Lower lobe of right lung (tissue), 2 donors: ENCODE data around the gene CALD1. TPM values are rescaled to one million over a fixed set of nuclear protein-coding genes. Genes with fewer than 3 reads are reported as not detected.

ENCODE experiments used
- ATAC-seq, 2 donors: fragments of 200-7000 bp; cut with Tn5 transposase; one replicate each; pipeline ENCODE4 v1.9.1; 2020 to 2022; ENCODE audit warnings: mild to moderate bottlenecking in 2 of 2, moderate library complexity in 2 of 2
- DNase-seq: peaks from one replicate; pipeline ENCODE4 v3.0.0-alpha.2; 2020
- H3K27ac ChIP-seq: fragments of 200-600 bp; one replicate; pipeline ENCODE4 v1.8.0; 2022
- H3K27me3 ChIP-seq: fragments of 200-600 bp; one replicate; pipeline ENCODE4 v1.8.0; 2022; ENCODE audit warnings: low read depth
- H3K36me3 ChIP-seq: fragments of 200-600 bp; one replicate; pipeline ENCODE4 v1.8.0; 2022; ENCODE audit warnings: mild to moderate bottlenecking
- H3K4me1 ChIP-seq: fragments of 200-600 bp; one replicate; pipeline ENCODE4 v1.8.0; 2022
- H3K4me3 ChIP-seq: fragments of 200-600 bp; one replicate; pipeline ENCODE4 v1.8.0; 2022; ENCODE audit warnings: mild to moderate bottlenecking
- H3K9me3 ChIP-seq: fragments of 200-600 bp; one replicate; pipeline ENCODE4 v1.8.0; 2022
- CTCF ChIP-seq: fragments of 200-600 bp; IDR thresholded peaks from one replicate; pipeline ENCODE4 v1.8.0; 2022; ENCODE audit warnings: antibody characterized with exemption, mild to moderate bottlenecking
- intact Hi-C: fragments of 100-400 bp; cut with DNase I; formaldehyde crosslinking; loops from one replicate; pipeline ENCODE4 v1.11.0; 2022
- total RNA-seq: library from RNA; stranded (reverse); fragmentation: NEBNext Ultra II Directional; extraction: Animal tissue kit (Norgen Biotek cat#: 25700); gene quantifications from one replicate; pipeline ENCODE4 v1.2.1, GENCODE V29; 2021
- donor health status: DM: no; HTN: yes; CAD: no; lungs with severe emphysema.

CALD1 gene
- total RNA-seq, 1 donor from 2014 or later, result 140 TPM

GRCh38 chr7:134851141-134851540 lies 71.7 kb downstream of the CALD1 start:
- no peak for TF ChIP-seq CTCF

GRCh38 chr7:134852625-134853024 lies 73.2 kb downstream of the CALD1 start:
- H3K9me3 ChIP-seq, result no peaks in the 10 kb centered on the region
- H3K4me3 ChIP-seq, result no peak overlapping the region
- H3K36me3 ChIP-seq, result no peaks in the 10 kb centered on the region
- no peaks in the 10 kb centered on the region for H3K27me3 ChIP-seq
- no peak for TF ChIP-seq CTCF
- ATAC-seq, result no peak
- no peak for DNase-seq
- H3K27ac ChIP-seq, result no peak overlapping the region
- H3K4me1 ChIP-seq, result peaks cover 32% of the 10 kb centered on the region
- intact Hi-C loops, result no loop called here

More at GRCh38 chr7:134851141-134851540, 71.7 kb downstream of the CALD1 start:
- Histone ChIP-seq H3K4me3 (no peak overlapping the region), H3K27ac (no peak overlapping the region), H3K9me3 (no peaks in the 10 kb centered on the region), H3K4me1 (peaks cover 26% of the 10 kb centered on the region), H3K27me3 (no peaks in the 10 kb centered on the region), H3K36me3 (no peaks in the 10 kb centered on the region)
- intact Hi-C loops, result no loop called here
- ATAC-seq (no peak), DNase-seq (no peak)

GRCh38 chr7:134854816-134855215 lies 75.4 kb downstream of the CALD1 start:
- Histone ChIP-seq H3K4me1 (peaks cover 25% of the 10 kb centered on the region), H3K36me3 (no peaks in the 10 kb centered on the region), H3K27ac (no peak overlapping the region), H3K27me3 (no peaks in the 10 kb centered on the region), H3K9me3 (no peaks in the 10 kb centered on the region), H3K4me3 (no peak overlapping the region)
- intact Hi-C loops, result no loop called here
- no peak for TF ChIP-seq CTCF
- DNase-seq (no peak), ATAC-seq (no peak)

- Histone ChIP-seq H3K4me1 (peaks cover 25% of the 10 kb centered on the region), H3K9me3 (no peaks in the 10 kb centered on the region), H3K4me3 (no peak overlapping the region), H3K27me3 (no peaks in the 10 kb centered on the region), H3K27ac (no peak overlapping the region), H3K36me3 (no peaks in the 10 kb centered on the region)
- DNase-seq (no peak), ATAC-seq (no peak)
- TF ChIP-seq CTCF, result no peak
- intact Hi-C loops, result no loop called here
Observed at GRCh38 chr7:134855442-134855841, 76.0 kb downstream of the CALD1 start.

GRCh38 chr7:134856091-134856490 lies 76.7 kb downstream of the CALD1 start:
- TF ChIP-seq CTCF, result no peak
- Histone ChIP-seq H3K36me3 (no peaks in the 10 kb centered on the region), H3K27me3 (no peaks in the 10 kb centered on the region), H3K9me3 (no peaks in the 10 kb centered on the region), H3K27ac (no peak overlapping the region), H3K4me1 (peaks cover 25% of the 10 kb centered on the region), H3K4me3 (no peak overlapping the region)
- DNase-seq, result no peak
- intact Hi-C loops, result no loop called here
- no peak for ATAC-seq

GRCh38 chr7:134856691-134857090 lies 77.3 kb downstream of the CALD1 start:
- H3K4me1 ChIP-seq, result peaks cover 25% of the 10 kb centered on the region
- ATAC-seq, result no peak
- DNase-seq, result no peak
- intact Hi-C loops, result no loop called here
- H3K9me3 ChIP-seq, result no peaks in the 10 kb centered on the region
- H3K4me3 ChIP-seq, result no peak overlapping the region
- no peaks in the 10 kb centered on the region for H3K27me3 ChIP-seq
- no peak for TF ChIP-seq CTCF
- no peaks in the 10 kb centered on the region for H3K36me3 ChIP-seq
- no peak overlapping the region for H3K27ac ChIP-seq
